NCI-H187 treated with DMSO at 0.1 percent for 48 hours (cell line): ENCODE data around the gene MTUS2.
"Not testable (repeated sequence)": the region's sequence is repeated elsewhere in the genome, so short reads cannot be mapped to it uniquely, and the experiment has no call there.

Source experiments
- DNase-seq: peaks from one replicate; lab custom pipeline; 2025; lab: John Stamatoyannopoulos, UW

The MTUS2 gene

DNA sequence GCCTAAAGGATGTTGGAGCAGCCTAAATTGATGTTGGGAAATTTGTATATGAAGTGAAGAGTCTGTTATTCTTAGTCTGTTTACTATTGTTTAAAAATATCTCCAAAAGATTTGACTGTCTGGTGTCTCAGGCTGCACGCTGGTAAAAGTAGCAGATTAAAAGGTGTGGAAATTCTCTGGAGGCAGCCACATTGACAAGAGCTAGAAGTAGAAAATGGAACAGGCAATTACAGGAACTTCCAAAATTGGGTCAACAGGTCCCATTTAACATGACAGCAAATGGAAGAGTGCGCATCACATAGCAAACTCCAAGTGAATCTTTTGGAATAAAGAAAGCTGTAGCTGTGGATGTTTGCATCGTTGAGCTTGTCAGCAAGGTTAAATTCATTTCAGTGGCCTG, 138.3 kb downstream of the MTUS2 start:
- DNase-seq: no peak

DNA sequence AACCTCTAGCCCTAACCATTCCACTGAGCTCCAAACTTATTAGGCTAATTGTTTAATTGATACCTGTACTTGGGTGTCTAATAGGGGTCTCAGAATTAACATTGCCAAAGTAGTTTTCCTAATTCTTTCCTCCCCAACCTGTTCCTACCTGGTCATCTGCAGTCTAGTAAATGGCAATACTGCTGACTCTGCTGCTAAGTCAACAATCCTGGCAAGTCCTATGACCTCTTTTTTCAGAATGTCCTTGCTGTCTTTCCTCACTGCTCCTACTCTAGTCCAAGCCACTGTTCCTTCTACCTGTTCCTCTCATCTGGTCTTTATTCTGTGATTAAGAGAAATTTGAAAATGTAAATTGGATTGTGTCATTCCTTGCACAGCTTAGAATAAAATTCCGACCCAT, 143.9 kb downstream of the MTUS2 start:
- no peak for DNase-seq

- DNase-seq: no peak
These were observed 144.7 kb downstream of the MTUS2 start for GRCh38 chr13:28964803-28965202.

DNA sequence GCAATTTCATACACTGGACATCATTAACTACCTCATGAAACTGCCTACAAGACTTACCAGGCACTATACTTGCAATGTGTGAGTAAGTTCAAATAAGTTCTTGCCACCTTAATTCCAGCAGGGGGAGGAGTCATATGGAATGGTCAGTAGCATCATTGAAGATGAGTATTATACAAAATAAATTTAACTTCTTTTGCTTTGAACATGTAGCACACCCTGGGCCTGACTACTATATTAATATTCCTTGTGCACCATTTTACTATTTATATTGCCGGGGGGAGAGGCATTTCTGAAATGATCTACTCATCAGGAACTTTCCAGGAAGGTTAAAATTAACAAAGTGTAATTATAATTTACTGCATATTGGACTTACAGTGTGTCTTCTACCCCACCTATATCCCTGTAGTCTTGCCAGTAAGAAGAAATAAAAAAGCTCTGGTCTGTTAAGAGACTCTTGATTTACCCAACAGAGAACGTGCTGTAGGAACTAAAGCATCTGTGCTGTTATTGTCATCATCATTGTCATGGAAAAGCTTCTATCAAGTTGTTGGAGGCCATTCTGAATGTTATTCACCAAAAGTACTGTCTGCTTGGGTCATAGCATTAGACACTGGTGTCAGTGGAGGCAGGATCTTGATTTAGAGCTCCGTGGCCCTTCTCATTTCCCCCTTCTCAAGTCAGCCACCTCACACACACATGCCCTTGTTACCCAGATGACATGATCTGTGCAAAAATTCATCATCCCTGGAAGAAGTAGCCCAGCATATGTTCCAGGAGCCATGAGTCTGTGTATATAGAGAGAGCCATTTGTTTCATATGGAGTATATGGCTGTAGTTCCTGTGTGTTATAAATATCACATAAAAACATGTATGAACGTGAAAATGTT, 147.1 kb downstream of the MTUS2 start:
- no peak for DNase-seq

DNA sequence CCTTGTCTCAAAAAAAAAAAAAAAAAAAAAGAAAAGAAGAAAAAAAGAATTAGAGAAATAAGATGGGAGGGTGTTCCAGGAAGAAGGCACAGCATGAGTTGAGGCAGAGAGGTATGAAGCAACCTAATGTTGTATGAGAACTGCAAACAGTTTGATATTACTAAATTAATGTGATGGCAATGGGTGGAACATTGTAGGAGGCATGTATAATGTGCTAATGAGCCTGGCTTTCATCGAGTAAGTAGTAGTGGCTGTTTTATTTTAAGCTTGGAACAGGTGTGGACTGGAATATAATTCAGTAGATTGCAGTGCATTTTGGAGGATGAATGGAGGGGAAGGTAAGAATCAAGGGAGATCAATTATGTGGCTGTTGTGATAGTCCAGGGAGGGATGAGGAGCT, 156.1 kb downstream of the MTUS2 start:
- DNase-seq: no peak

DNA sequence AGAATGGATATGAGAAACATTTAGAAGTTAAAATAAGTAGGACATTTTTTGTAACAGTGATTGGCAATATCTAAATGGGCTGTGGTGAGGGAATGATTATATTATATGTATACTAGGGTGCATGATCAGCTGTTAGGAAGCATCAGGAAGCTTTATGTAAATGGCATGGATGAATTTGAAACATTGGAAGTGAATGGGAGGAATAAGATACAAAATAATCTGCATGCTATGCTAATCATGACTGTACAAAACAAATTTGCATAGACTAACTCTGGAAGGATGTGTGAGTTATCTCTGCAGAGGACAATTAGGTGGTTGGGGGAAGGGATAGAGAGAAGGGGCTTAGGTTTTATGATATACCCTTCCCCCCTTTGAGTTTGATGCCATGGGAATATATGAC, 156.5 kb downstream of the MTUS2 start:
- DNase-seq: no peak

DNA sequence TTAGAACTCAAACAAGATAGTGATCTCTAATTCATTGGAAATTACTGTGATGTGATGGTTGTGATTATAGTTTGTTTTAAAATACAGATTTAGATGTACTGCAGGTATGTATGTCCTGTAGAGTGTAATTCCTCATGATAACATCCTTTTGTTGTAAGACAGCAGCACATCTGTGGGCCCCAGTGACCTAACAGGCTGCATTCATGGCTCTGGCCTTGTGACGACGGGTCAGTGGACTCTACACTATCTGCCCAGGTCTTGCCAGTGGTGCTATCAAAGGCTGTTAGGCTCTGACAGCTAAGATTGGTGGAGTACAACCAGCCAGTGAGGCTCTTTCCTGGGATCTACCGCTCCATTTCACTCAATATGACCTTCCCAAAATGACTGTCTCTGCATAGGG, 158.4 kb downstream of the MTUS2 start:
- DNase-seq: no peak

GRCh38 chr13:28981530-28981929, 161.4 kb downstream of the MTUS2 start:
- DNase-seq: no peak

- DNase-seq: no peak
These were observed 163.5 kb downstream of the MTUS2 start for GRCh38 chr13:28983641-28984040.

DNA sequence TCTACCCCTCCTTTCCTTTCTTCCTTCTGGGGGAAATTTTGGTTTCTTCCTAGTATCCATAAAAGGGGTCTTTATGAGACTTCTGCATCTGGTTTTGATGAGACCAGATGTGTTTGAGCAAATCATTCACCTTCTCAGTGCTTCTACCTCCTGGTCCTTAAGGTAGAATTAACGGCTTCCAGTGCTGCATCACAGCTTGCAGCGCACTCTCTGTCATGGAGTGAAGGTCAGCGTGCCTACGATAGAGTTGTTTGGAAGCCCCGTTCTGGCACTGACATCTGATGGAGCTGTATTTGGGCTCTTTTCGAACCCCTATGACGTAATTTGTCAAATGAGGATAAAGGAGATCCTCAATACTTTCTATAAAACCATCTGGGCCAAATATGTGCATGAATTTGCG, 164.2 kb downstream of the MTUS2 start:
- DNase-seq: no peak

GRCh38 chr13:28984825-28985224, 164.7 kb downstream of the MTUS2 start:
- no peak for DNase-seq

DNA sequence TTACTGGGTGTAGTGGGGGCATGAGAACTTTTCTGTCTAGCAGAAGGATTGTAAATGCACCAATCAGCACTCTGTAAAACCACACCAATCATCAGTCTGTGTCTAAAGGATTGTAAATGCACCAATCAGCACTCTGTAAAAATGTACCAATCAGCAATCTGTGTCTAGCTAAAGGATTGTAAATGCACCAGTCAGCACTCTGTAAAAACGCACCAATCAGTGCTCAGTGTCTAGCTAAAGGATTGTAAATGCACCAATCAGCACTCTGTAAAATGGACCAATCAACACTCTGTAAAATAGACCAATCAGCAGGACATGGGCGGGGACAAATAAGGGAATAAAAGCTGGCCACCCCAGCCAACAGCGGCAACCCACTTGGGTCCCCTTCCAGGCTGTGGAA, 170.2 kb downstream of the MTUS2 start:
- not testable (repeated sequence) for DNase-seq

DNA sequence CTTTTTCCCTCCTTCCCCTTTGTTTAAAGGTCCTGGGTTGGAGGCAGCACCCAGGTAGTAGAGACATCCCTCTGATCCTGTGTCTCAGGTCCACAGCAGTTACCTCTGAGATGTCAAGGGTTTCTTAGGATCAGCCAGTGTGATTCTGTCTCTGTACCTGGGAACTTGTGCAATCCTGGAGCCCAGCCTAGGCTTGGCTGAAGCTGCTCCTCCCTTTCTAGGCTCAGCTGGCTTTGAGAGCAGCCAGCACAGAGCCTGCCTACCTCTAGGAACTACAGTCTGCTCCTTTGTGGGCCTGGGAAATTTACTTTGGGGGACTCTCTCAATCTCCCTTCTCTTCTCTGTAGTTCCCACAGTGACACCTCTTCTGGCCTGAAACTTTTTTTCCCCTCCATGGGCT, 171.6 kb downstream of the MTUS2 start:
- DNase-seq: no peak

GRCh38 chr13:29000826-29001225, 180.7 kb downstream of the MTUS2 start:
- no peak for DNase-seq

GRCh38 chr13:29005035-29005762, 185.1 kb downstream of the MTUS2 start:
- no peak for DNase-seq

GRCh38 chr13:29005763-29006120, 185.6 kb downstream of the MTUS2 start:
- no peak for DNase-seq

DNA sequence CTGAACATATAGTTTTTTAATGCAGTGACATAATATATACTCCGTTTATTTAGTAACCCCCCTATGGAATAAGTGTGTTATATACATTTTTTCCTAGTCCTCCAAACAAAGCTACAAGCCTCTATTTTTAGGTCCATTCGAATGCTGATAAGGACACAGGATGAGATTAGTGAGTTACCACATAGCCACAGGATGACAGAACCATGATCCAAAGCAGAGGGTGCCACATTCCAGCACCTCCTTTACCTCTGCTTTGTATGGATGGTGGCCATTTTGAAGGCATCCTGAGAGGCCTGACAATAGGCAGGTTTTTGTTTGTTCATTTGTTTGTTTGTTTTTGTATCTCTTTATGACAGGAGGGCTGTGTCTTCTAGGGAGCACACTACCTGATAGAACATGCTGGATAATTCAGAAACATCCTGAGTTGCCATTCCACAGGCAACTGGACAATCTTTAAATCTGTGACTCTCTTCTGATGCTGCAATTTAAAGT, 186.3 kb downstream of the MTUS2 start:
- no peak for DNase-seq

GRCh38 chr13:29008296-29008695, 188.2 kb downstream of the MTUS2 start:
- no peak for DNase-seq

DNA sequence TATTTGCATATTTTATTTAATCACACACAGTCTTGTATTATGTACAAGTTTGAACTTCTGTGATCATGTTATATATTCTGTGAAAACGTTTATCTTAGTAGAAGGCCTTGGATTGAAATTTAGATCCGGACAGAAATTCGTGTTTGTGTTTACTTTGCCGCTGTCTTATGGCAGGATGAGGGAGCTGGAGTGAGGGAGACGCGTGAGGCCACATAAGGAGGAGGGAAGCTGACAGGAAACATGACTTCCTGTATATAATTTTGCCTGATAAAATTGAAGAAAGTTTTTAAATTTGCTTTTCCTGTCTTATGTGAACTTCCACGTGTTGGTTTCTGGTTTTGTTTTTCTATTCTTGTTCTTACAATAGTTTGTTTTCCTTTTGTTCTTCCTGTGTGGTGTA, 200.2 kb downstream of the MTUS2 start:
- no peak for DNase-seq

DNA sequence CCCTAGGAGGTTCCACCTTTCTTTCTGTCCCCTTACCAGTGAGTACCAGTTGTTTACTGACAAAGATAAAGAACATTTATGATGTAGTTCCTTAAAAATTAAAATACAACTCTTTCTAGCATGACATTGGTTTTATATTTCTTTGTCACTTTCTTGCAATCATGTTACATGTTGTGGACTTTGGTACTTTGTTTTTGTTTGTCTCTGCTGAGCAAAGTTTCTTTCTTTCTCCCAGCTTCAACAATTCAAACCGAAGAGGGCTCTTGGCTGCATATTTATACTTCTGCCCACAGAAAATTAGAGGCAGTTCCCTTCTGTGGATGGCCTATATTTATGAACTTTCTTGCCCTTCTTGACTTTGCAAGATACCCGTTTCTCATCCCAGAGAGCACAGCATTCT, 201.2 kb downstream of the MTUS2 start:
- no peak for DNase-seq

GRCh38 chr13:29021717-29022116, 201.6 kb downstream of the MTUS2 start:
- DNase-seq: no peak

GRCh38 chr13:29022410-29022809, 202.3 kb downstream of the MTUS2 start:
- DNase-seq: no peak

DNA sequence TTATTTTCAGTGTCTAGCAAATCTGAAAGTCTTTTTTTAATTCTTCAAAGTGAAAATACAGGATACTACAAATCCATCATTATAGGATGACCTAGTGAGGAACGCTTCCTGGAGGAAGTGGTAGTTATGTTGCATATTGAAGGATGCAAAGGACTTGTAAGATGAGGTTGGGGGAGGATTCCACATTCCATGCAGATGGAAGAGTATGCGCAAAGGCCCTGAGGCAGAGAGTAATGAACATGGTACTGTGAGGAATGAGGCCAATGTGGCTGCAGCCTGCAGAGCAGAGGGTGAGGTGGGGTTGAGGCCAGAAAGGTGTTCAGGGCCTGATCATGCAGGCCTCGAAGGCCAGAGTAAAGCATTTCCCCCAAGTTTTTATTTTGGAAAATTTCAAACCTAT, 202.8 kb downstream of the MTUS2 start:
- DNase-seq: no peak
